K562 (cell line): ENCODE results near the gene SLC13A3. TPM values are rescaled to one million over a fixed set of nuclear protein-coding genes. Genes with fewer than 3 reads are reported as not detected.
A peak's percentile ranks its signal among the peaks of the same experiment; 100 is the strongest.

Source experiments
- ATAC-seq: fragments of 200-7000 bp; cut with Tn5 transposase; 3 replicates; pipeline ENCODE4 v1.9.1; 2020; ENCODE audit warnings: moderate library complexity
- BruUV-seq: library from RNA; stranded (reverse); fragments of 400-500 nt; replicated peaks from 2 replicates; lab custom pipeline; 2021; lab: Mats Ljungman, UMichigan
- CTCF ChIA-PET: fragments of 300-600 bp; formaldehyde crosslinking; extraction: SDS; loops from one replicate; lab custom pipeline; 2021; ENCODE audit warnings: low intra/inter-chr PET ratio; lab: Yijun Ruan, JAX
- POLR2A ChIA-PET: fragments of 300-600, 350-650 bp; sonication (Branson Sonifier 250); formaldehyde crosslinking; extraction: SDS; loops from one replicate; lab custom pipeline; 2021; ENCODE audit warnings: antibody characterized with exemption, inconsistent platforms; lab: Yijun Ruan, JAX
- DNase-seq, 4 experiments: peaks; one replicate each; pipeline versions ENCODE4 v3.0.0 to v3.0.0-alpha.2; 2011 to 2018; ENCODE audit warnings: low spot score in 3 of 4, mixed read lengths in 3 of 4; ENCODE audit errors: extremely low read depth in 1 of 4
- FAIRE-seq: peaks from 2 replicates; lab custom pipeline; 2011; peaks lifted over from hg19 to GRCh38; lab: Jason Lieb, UNC
- H2AFZ ChIP-seq: 2 replicates; pipeline ENCODE4 v1.6.0; 2011; ENCODE audit warnings: low read depth, low read length, control low read depth, inconsistent platforms
- H3K27ac ChIP-seq: fragments of 200-600 bp; 3 replicates; pipeline ENCODE4 v1.8.0; 2011; ENCODE audit warnings: low read depth, mild to moderate bottlenecking, control low read depth, inconsistent platforms, low read length, moderate library complexity, mixed read lengths; ENCODE audit errors: extremely low read depth
- H3K27me3 ChIP-seq, 2 experiments: fragments of 300-600 bp in 1 of 2; 2 replicates in 1 of 2; 3 replicates in 1 of 2; pipeline versions ENCODE4 v1.6.0 to v1.8.0; 2011; ENCODE audit warnings: inconsistent platforms in 2 of 2, low read length in 2 of 2, mild to moderate bottlenecking in 1 of 2, mixed read lengths in 1 of 2, moderate library complexity in 1 of 2; ENCODE audit not compliant: control insufficient read depth in 2 of 2, insufficient read depth in 2 of 2
- H3K36me3 ChIP-seq: fragments of 300-600 bp; 3 replicates; pipeline ENCODE4 v1.8.0; 2011; ENCODE audit warnings: mild to moderate bottlenecking, low read length, inconsistent platforms; ENCODE audit not compliant: control insufficient read depth, insufficient read depth
- H3K4me1 ChIP-seq, 2 experiments: fragments of 200-600 bp in 1 of 2; replicated peaks in 1 of 2; 2 replicates in 1 of 2; 3 replicates in 1 of 2; pipeline versions ENCODE4 v1.5.1 to v1.8.0; 2011; ENCODE audit warnings: inconsistent platforms in 2 of 2, low read length in 2 of 2, mild to moderate bottlenecking in 1 of 2, mixed read lengths in 1 of 2, moderate library complexity in 1 of 2; ENCODE audit not compliant: control insufficient read depth in 2 of 2, insufficient read depth in 2 of 2
- H3K4me2 ChIP-seq: 2 replicates; pipeline ENCODE4 v1.6.1; 2011; ENCODE audit warnings: low read length, control low read depth, inconsistent platforms, mixed read lengths; ENCODE audit not compliant: insufficient read depth
- H3K4me3 ChIP-seq: fragments of 200-600 bp; sonication (generic), shearing (Covaris generic); 2 replicates; pipeline ENCODE4 v1.5.1; 2016; ENCODE audit warnings: control low read depth, inconsistent platforms
- H3K79me2 ChIP-seq: fragments of 200-600 bp; 3 replicates; pipeline ENCODE4 v1.8.0; 2011; ENCODE audit warnings: low read length, inconsistent platforms; ENCODE audit not compliant: control insufficient read depth, insufficient read depth
- H3K9ac ChIP-seq, 2 experiments: 2 replicates each; pipeline versions ENCODE4 v1.6.0 to v1.6.1; 2011; ENCODE audit warnings: low read depth in 2 of 2, low read length in 2 of 2, control low read depth in 1 of 2, inconsistent platforms in 1 of 2, mild to moderate bottlenecking in 1 of 2, mixed read lengths in 1 of 2; ENCODE audit not compliant: insufficient read depth in 1 of 2
- H3K9me1 ChIP-seq: one replicate; pipeline ENCODE4 v1.6.0; 2011; ENCODE audit warnings: inconsistent platforms, mild to moderate bottlenecking, low read length, moderate library complexity; ENCODE audit not compliant: control insufficient read depth, insufficient read depth
- H3K9me3 ChIP-seq: replicated peaks from 2 replicates; pipeline ENCODE4 v1.5.1; 2011; ENCODE audit warnings: low read depth, low read length, inconsistent platforms; ENCODE audit not compliant: control insufficient read depth, insufficient read depth
- H4K20me1 ChIP-seq: replicated peaks from 2 replicates; pipeline ENCODE4 v1.6.1; 2011; ENCODE audit warnings: low read length, inconsistent platforms, mixed read lengths; ENCODE audit not compliant: control insufficient read depth, insufficient read depth
- BCL6 ChIP-seq: fragments of 250-450 bp; sonication (Bioruptor Pico); IDR thresholded peaks from 2 replicates; pipeline ENCODE4 v1.4.0; 2020
- BRD9 ChIP-seq: fragments of 450-650 bp; IDR thresholded peaks from 2 replicates; pipeline ENCODE4 v1.6.1; 2018; ENCODE audit warnings: low read depth; ENCODE audit not compliant: partially characterized antibody
- SMAD1 ChIP-seq: fragments of 150-350 bp; IDR thresholded peaks from 2 replicates; pipeline ENCODE4 v1.6.1; 2014; ENCODE audit warnings: low read length, low read depth; ENCODE audit not compliant: partially characterized antibody
- TCF3 ChIP-seq: sonication (generic); formaldehyde crosslinking; IDR thresholded peaks from 2 replicates; pipeline ENCODE4 v1.4.0; 2020; ENCODE audit warnings: mild to moderate bottlenecking, missing genetic modification reagents
- TFAP4 ChIP-seq: sonication (generic); formaldehyde crosslinking; IDR thresholded peaks from 2 replicates; pipeline ENCODE4 v1.8.0; 2022; ENCODE audit warnings: missing genetic modification reagents, mild to moderate bottlenecking, moderate library complexity, borderline replicate concordance
- WGBS: fragments of 100-300 bp; shearing (Covaris generic); methylation state at CpG from one replicate; pipeline ENCODE4 v1.1.6; 2016; ENCODE audit warnings: low coverage, mixed read lengths; ENCODE audit not compliant: insufficient coverage; ENCODE audit errors: missing lambda C conversion rate; 5-methylcytosine and 5-hydroxymethylcytosine counted together
- in situ Hi-C: fragments of 300-500 bp; cut with MboI; formaldehyde crosslinking; loops from 4 replicates; pipeline ENCODE4 v1.15.0; 2018; ENCODE audit warnings: inconsistent platforms, mixed read lengths
- intact Hi-C: fragments of 100-400 bp; cut with micrococcal nuclease; formaldehyde crosslinking; loops from 2 replicates; pipeline ENCODE4 v1.14.2; 2022
- polyA plus RNA-seq, 8 experiments: library from polyadenylated mRNA; depleted of rRNA in 4 of 8; stranded (reverse) in 5 of 8; unstranded in 3 of 8; fragments of >200 nt; fragmentation: Nextera tagmentation in 2 of 8; fragmentation: Illumina TruSeq in 1 of 8; extraction: Ambion mirVana in 2 of 8; extraction: Trizol in 1 of 8; gene quantifications; 2 replicates each; pipeline versions ENCODE4 v1.2.1 to v1.2.3, GENCODE V29; 2011 to 2014; ENCODE audit warnings: inconsistent platforms in 1 of 8, missing spikeins in 1 of 8
- total RNA-seq, 7 experiments: library from RNA; depleted of rRNA in 6 of 7; stranded (reverse); fragments of >200 nt in 6 of 7; fragmentation: Illumina TruSeq in 2 of 7; extraction: Trizol in 2 of 7; gene quantifications; 2 replicates each; pipeline versions ENCODE4 v1.2.1 to v1.2.3, GENCODE V29; 2011 to 2021; ENCODE audit warnings: low replicate concordance in 1 of 7

The SLC13A3 gene
- total and polyA plus RNA-seq, 9 of the 15 experiments (the other 6 are each of a cell fraction or from before 2014, with no cell fraction given) = 5.5 to 16.4 (median 8.5) TPM

DNA sequence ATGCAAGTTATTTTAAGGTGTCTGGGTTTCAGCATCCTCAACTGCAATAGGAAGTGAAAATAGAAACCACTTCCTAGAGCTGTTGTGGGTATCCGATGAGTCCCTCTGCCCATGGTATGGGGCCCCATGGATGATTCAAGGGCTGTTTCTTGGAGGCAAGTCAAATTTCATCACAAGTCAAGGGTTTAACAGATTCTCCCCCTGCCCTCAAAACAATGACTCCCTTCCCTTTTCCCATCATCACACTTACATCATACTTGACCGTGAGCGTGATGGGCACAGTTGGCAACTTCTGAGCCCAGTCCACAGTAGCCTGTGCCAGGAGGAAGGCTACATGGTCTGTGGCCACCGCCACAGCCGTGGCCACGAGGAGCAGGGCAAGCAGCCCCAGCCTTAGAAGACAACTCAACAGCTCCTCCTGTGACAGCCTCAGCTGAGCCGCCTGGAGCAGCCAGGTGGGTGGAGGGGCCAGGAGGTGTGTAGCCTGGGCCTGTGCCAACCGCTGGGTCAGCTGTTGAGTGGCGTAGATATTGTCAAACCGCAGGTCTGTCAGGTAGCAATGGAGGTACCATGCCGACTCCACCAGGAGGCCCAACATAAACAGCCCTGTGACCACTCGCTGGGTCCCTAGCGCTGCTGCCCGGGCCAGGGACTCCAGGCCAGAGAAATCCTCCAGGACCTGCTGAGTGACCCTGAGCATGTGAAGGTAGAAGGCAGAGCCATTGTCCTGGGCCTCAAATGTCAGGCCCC is 106.0 kb downstream of the SLC13A3 start:
- no peak for ATAC-seq
- ChIA-PET CTCF (no interaction called here), POLR2A (no interaction called here)
- Histone ChIP-seq H3K9ac (no peak overlapping the region), H3K36me3 (no peaks in the 10 kb centered on the region), H3K79me2 (no peaks in the 10 kb centered on the region), H3K4me2 (no peak overlapping the region), H3K4me3 (no peak overlapping the region), H3K4me1 (peaks cover 0 to 15% of the 10 kb centered on the region in 2 experiments; a peak in 1 of 5 replicates), H3K9me3 (no peaks in the 10 kb centered on the region), H4K20me1 (no peaks in the 10 kb centered on the region), H3K27ac (no peak overlapping the region), H2AFZ (no peak overlapping the region), H3K27me3 (peaks cover 12 to 46% of the 10 kb centered on the region in 2 experiments; a peak in 4 of 5 replicates), H3K9me1 (no peaks in the 10 kb centered on the region)
- in situ Hi-C loops (no loop called here), intact Hi-C loops (no loop called here)
- 4% methylated on average over 13 of the region's 14 CpGs for WGBS
- TF ChIP-seq BCL6 (CRISPR knock-in tag) = no peak
- 0 out of 2 replicates have a peak, but pooled peaks have one; percentile 16 for TF ChIP-seq TFAP4 (CRISPR knock-in tag)
- TF ChIP-seq SMAD1 = no peak
- no peak for TF ChIP-seq BRD9
- TF ChIP-seq TCF3 (CRISPR knock-in tag) = no peak
- FAIRE-seq = no peak
- DNase-seq = no peak
- BruUV-seq = no TSS peak
